HG03575 (cell line): ENCODE data around the gene ADAM22.

Experiments used
- ATAC-seq: cut with Tn5 transposase; IDR thresholded peaks from one replicate; pipeline ENCODE4 v1.9.1; 2021; ENCODE audit not compliant: unreplicated experiment, insufficient number of reproducible peaks, low FRiP score; ENCODE audit errors: extremely low read depth

ADAM22 gene

DNA sequence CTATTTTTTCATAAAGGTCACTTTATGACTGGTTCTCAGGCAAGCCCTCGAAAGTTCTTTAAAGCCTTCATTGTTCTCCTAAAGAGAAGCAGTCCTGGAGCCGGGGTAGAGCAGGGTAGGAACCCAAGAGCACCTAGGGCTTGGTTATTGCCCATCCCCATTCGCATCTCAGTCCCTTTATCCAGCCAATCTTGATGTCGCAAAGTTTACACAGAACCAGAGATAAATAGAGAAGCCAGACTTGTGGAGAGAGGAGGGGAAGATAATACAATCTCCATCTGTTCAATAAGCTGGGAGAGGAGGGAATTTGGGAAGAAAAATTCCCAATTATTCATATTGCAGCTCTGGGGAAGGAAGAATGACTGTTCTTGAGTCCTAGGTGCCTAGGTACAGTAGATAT is 292.1 kb downstream of the ADAM22 start:
- ATAC-seq, result no peak

DNA sequence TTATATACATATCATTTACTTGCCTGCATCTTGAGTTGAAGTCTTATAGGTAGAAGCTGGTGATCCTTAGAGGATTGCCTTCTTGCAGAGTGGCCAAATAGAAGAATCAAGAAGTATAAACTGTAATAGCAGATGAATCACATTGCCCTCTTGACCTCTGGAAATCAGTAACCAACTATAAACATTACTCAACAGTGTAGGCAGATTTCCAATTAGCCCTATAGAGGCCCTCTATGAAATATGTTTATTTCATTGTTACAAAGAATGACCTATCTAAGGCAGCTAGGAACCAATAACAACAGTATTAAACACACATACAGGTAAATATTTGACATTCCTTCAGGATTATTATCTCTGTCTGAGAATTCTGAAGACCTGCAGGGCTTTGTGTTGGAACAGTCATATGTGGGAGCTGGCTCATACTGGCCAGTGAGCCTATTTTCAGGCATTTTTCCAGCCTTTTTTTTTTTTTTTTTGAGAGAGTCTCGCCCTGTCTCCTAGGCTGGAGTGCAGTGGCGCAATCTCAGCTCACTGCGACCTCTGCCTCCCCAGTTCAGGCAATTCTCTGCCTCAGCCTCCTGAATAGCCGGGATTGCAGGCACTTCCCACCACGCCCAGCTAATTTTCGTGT is 292.9 kb downstream of the ADAM22 start:
- no peak for ATAC-seq

DNA sequence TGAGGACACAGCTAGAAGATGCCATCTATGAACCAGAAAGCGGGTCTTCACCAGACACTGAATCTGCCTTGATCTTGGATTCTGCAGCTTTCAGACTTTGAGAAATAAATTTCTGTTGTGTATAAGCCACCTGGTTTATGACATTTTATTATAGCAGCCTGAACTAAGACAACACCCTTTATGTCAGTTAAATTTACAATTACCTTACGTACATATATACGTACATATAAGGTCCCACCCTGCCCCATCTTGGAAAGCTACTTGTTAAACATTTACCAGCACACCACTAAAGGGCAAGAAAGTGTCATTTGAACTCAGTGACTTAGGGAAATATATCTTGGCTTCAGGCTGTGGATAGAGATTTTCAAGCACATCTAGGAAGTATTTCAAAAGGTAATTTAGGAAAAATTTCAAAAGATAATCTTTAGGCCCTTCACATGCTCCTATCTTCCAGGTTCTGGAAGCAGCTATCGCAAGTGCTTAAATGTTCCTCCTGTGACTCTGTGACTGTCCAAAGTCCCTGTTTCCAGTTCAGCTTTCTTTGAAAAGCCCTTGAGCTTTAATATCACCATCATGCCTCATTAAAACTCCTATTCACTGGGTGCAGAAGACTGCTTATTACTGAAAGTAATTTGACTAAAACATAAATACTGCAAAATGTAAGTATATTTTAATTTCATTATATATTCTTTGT is 295.4 kb downstream of the ADAM22 start:
- ATAC-seq, result no peak

DNA sequence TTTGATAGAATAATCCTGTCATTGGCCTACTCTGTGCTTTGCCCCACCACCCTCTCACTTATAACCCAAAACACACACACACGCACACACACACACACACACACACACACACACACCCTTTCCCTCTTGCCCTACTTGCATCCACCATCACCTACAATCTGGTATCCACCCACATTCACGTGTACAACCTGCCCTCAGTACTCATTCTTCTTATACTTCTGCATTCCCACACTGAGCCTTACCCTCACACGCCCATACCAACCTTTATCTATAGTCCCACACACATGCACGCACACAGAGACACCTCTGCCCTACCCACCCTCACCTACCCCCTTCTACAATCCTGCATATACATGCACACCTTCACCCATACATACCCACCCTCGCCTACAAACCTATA is 296.6 kb downstream of the ADAM22 start:
- no peak for ATAC-seq

DNA sequence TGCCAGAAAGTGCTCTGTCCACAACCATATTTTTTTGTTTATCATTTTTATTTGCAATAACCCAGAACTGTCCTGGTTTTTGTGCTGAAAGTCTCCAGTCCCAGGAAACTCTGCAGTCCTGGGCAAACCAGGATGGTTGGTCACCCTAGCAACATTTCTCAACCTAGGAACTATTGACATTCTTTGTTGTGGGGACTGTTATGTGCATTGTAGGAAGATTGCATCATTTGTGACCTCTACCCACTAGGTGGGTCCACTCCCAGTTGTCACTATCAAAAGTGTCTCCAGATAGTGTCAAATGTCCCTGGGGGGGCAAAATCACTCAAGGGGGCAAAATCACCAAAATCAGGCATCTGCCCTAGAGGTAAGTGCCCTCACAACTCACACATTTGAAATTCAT is 299.8 kb downstream of the ADAM22 start:
- ATAC-seq, result no peak

DNA sequence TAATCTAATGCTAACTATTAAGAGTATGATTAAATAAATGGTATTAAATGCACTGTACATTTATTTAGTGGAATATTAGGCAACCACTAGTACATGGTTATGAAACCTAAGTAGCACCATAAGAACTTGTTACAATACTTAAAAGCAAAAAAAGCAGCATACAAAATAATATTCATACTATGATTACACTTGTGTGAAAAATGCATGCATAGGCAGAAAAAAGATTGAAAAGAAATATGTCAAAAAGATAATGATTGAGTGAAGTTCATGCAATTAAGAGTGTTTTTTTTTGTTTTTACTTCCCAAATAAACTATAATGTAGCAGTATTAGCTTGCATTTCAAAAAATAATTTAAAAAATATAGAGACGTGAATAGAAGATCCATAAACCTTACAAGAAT is 305.8 kb downstream of the ADAM22 start:
- ATAC-seq, result no peak

DNA sequence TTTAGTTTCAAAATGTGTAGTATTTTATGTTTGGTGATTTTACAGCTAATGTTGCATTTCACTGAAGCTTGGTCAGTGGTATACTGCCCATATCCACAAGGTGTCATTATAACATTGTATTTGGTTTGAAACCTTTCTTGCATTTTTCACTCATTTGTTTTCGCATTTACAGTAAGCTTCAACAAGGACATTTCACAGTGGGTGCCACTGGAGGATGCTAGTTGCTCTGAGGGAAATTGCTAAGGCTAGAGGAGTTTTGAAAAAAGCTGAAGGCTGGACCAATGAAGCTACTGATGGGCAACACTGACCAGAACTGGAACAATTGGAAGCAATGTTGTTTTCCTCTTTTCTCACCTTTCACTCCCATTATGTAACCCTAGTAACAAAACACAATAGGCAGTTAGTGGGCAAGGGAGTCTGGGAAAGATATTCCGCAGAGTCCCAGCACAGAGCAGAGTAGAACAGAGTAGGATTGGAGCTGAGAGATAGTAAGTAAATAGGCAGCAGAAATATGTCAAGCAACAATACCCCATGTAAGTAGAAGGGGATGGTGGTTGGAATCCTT is 309.4 kb downstream of the ADAM22 start:
- peak; percentile 48 for ATAC-seq

DNA sequence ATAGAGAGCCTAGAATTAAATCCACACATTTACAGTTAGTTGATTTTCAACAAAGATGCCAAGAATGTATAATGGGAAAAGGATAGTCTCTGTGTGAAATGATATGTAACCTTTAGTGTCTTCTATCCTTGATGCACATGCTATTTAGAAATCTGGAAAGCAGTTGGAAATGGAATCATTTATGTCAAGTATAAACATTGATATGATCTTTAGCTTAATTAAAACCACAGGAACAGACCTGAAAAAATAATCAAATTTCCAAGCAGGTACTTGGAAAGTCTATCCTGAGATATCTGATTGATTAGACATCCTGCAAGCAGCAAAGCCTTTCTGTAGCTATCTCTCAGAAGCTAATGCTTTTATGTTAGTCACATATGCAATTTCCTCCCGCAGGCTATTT is 310.2 kb downstream of the ADAM22 start:
- ATAC-seq, result no peak
